Retinal pigment epithelial cell (primary cell): ENCODE results near the gene CCNJ.
"Not testable (repeated sequence)": the region's sequence is repeated elsewhere in the genome, so short reads cannot be mapped to it uniquely, and the experiment has no call there.

Experiments used
- DNase-seq: peaks from one replicate; pipeline ENCODE4 v3.0.0-alpha.2; 2010; ENCODE audit warnings: low read depth
- H3K4me3 ChIP-seq: 2 replicates; pipeline ENCODE4 v1.5.1; 2011; ENCODE audit warnings: mild to moderate bottlenecking, low read length, control low read depth, moderate library complexity
- CTCF ChIP-seq: conservative IDR thresholded peaks from 2 replicates; pipeline ENCODE4 v1.5.1; 2011; ENCODE audit warnings: low read depth, low read length, control low read depth, inconsistent platforms

The CCNJ gene

DNA sequence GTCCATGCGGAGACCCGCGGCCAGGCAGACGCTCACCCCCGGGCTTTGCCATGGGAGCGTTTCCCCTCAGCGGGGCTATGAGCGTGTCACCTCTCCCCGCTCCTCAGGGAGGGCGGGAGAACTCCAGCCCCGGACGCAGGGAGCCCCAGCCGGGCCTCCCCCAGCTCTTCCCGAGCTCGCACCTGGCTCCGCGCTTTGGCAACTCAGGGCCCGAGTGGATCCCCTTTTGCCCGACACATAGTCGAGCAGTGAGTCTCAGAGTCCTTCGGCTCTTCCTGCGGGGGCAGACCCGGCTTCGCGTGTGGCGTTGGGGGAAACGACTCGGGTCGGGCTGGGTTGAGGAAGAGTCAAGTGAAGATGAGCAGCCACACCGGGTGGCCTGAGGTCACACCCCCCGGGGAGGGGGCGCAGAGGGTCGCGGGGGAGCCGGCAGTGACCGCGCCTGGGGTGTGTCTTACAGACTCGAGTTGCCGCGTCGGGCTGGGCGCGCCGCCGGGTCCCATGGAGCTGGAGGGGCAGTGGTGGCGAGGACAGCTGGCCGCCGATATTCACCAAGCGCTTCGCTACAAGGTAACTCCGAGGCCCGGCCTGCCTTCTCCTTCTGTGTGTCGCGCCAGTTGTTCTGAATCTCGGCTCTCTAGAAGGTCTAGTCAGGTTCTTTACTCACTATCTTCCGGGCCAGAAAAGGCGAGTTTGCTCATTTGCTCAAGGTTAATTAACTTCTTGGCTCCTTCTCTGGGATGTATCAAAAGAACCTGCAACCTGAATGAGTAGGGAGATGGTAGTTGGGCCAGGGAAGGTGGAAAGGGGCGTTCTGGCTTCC is 721 bp downstream of the CCNJ start:
- no peak for DNase-seq
- TF ChIP-seq CTCF = no peak
- peak overlapping the region; percentile 86 for H3K4me3 ChIP-seq

- TF ChIP-seq CTCF = no peak
- no peak for DNase-seq
- H3K4me3 ChIP-seq = peak overlapping the region; percentile 86
Measured at GRCh38 chr10:96044736-96045135, 1.4 kb downstream of the CCNJ start.

GRCh38 chr10:96046546-96046945 is 3.2 kb downstream of the CCNJ start:
- H3K4me3 ChIP-seq = no peak overlapping the region
- no peak for TF ChIP-seq CTCF
- no peak for DNase-seq

GRCh38 chr10:96047004-96047649 is 3.7 kb downstream of the CCNJ start:
- no peak for DNase-seq
- H3K4me3 ChIP-seq = no peak overlapping the region
- no peak for TF ChIP-seq CTCF

DNA sequence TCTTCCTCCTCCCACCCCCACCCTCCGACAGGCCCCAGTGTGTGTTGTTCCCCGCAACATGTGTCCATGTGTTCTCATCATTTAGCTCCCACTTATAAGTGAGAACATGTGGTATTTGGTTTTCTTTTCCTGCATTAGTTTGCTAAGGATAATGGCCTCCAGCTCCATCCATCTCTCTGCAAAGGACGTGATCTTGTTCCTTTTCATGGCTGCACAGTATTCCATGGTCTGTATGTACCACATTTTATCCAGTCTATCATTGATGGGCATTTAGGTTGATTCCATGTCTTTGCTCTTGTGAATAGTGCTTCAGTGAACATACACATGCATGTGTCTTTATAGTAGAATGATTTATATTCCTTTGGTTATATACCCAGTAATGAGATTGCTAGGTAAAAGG is 4.5 kb downstream of the CCNJ start:
- H3K4me3 ChIP-seq, DNase-seq: not testable (repeated sequence)

DNA sequence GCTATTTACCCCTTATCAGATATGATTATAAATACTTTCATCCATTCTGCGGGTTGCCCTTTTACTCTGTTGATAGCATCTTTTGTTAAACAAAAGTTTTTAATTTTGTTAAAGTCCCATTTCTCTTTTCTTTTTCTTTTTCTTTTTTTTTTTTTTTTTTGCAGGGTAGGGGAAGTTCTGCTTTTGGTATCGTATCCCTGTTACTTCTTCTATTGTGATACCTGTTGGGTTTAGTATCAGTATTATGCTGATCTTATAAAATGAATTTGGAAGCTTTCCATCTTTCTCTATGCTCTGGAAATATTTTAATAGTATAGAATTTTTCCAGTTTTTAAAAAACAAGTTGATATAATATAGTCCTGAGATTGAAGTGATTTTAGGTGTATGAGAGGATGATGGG is 6.0 kb downstream of the CCNJ start:
- TF ChIP-seq CTCF = no peak
- H3K4me3 ChIP-seq = no peak overlapping the region
- DNase-seq = no peak

DNA sequence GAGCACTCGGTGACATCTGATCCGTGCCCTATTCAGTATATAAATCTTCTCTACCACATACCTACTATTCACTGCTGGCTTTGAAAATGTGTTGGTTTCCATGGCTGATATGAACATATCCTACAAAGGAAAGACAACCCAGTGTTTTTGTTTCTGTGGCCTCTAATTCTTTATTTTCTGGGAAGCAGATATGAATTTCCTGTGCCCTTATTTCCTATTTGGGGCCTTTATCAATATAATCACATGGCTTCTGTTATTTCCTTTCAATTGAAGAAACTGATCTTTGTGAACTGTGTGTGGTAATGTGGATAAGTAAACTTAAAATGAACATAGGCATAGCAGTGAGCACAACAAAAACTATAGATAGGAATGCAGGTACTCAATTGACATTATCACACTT is 10.6 kb downstream of the CCNJ start:
- H3K4me3 ChIP-seq = no peak overlapping the region
- no peak for DNase-seq
- no peak for TF ChIP-seq CTCF
